Measurements from ENCODE around the gene ELP2.

The ELP2 gene

GRCh38 chr18:36179562-36180355 is 50.1 kb downstream of the ELP2 start:
- in situ Hi-C loops (cut with MboI; ENCODE audit: low pct_unique_long_range_greater_than_20kb, low sequenced_read_pairs, unreplicated experiment), result no loop called here
- TF ChIP-seq, protein P1, sequence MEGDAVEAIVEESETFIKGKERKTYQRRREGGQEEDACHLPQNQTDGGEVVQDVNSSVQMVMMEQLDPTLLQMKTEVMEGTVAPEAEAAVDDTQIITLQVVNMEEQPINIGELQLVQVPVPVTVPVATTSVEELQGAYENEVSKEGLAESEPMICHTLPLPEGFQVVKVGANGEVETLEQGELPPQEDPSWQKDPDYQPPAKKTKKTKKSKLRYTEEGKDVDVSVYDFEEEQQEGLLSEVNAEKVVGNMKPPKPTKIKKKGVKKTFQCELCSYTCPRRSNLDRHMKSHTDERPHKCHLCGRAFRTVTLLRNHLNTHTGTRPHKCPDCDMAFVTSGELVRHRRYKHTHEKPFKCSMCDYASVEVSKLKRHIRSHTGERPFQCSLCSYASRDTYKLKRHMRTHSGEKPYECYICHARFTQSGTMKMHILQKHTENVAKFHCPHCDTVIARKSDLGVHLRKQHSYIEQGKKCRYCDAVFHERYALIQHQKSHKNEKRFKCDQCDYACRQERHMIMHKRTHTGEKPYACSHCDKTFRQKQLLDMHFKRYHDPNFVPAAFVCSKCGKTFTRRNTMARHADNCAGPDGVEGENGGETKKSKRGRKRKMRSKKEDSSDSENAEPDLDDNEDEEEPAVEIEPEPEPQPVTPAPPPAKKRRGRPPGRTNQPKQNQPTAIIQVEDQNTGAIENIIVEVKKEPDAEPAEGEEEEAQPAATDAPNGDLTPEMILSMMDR (IDR thresholded peaks at IDR 0.05; ENCODE audit: extremely low read depth, insufficient read depth, missing control alignments), result no peak
- no peak for DNase-seq (ENCODE audit: low spot score)

GRCh38 chr18:36181441-36181840 is 51.7 kb downstream of the ELP2 start:
- in situ Hi-C loops (cut with MboI; ENCODE audit: low pct_unique_long_range_greater_than_20kb, low sequenced_read_pairs, unreplicated experiment), result no loop called here
- TF ChIP-seq, protein P1 (IDR thresholded peaks at IDR 0.05; ENCODE audit: extremely low read depth, insufficient read depth, missing control alignments), result no peak

GRCh38 chr18:36181898-36182506 is 52.3 kb downstream of the ELP2 start:
- DNase-seq (ENCODE audit: low spot score), result no peak
- TF ChIP-seq, protein P1 (IDR thresholded peaks at IDR 0.05; ENCODE audit: extremely low read depth, insufficient read depth, missing control alignments), result no peak
- in situ Hi-C loops (cut with MboI; ENCODE audit: low pct_unique_long_range_greater_than_20kb, low sequenced_read_pairs, unreplicated experiment), result no loop called here

More at GRCh38 chr18:36181441-36181840, 51.7 kb downstream of the ELP2 start:
- no peak for DNase-seq (ENCODE audit: low spot score)

- in situ Hi-C loops (cut with MboI; ENCODE audit: low pct_unique_long_range_greater_than_20kb, low sequenced_read_pairs, unreplicated experiment), result no loop called here
- no peak for DNase-seq (ENCODE audit: low spot score)
- TF ChIP-seq, protein P1 (IDR thresholded peaks at IDR 0.05; ENCODE audit: extremely low read depth, insufficient read depth, missing control alignments), result no peak
Measured at GRCh38 chr18:36183033-36183432, 53.3 kb downstream of the ELP2 start.

GRCh38 chr18:36183987-36184386 is 54.3 kb downstream of the ELP2 start:
- no peak for DNase-seq (ENCODE audit: low spot score)

DNA sequence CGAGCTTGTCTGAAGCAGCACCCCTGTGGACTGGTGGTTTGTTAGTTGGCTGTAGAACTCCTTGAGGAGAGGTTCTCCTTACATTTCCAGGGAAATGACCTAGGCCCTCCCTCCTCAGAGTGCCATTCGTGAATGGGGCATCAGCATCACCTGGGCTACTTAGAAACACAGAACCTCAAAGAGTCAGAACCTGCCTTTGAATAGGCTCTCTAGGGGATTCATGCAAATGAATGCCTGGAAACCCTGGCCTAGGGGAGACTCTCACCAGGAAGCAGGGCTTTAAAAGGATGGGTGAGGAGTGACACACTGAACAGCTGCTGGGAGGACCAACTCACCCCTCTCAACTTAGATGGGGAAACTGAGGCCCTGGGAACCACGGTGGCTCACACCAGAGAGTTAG is 55.5 kb downstream of the ELP2 start:
- TF ChIP-seq, protein P1 (IDR thresholded peaks at IDR 0.05; ENCODE audit: extremely low read depth, insufficient read depth, missing control alignments), result no peak
- in situ Hi-C loops (cut with MboI; ENCODE audit: low pct_unique_long_range_greater_than_20kb, low sequenced_read_pairs, unreplicated experiment), result no loop called here
- no peak for DNase-seq (ENCODE audit: low spot score)

More at GRCh38 chr18:36183987-36184386, 54.3 kb downstream of the ELP2 start:
- in situ Hi-C loops (cut with MboI; ENCODE audit: low pct_unique_long_range_greater_than_20kb, low sequenced_read_pairs, unreplicated experiment), result no loop called here
- TF ChIP-seq, protein P1 (IDR thresholded peaks at IDR 0.05; ENCODE audit: extremely low read depth, insufficient read depth, missing control alignments), result no peak
